Ishikawa (cell line): ENCODE measurements around the gene AK1.

Source experiments
- CEBPB ChIP-seq: IDR thresholded peaks from 2 replicates; pipeline ENCODE4 v1.6.1; 2012
- CREB1 ChIP-seq: IDR thresholded peaks from 2 replicates; pipeline ENCODE4 v1.6.1; 2012; ENCODE audit warnings: low read depth
- EGR1 ChIP-seq: IDR thresholded peaks from 2 replicates; pipeline ENCODE4 v1.6.1; 2012
- EP300 ChIP-seq: IDR thresholded peaks from 2 replicates; pipeline ENCODE4 v1.6.1; 2012; ENCODE audit warnings: borderline replicate concordance
- FOXM1 ChIP-seq: IDR thresholded peaks from 2 replicates; pipeline ENCODE4 v1.6.1; 2012; ENCODE audit warnings: low read depth, borderline replicate concordance
- NFIC ChIP-seq: IDR thresholded peaks from 2 replicates; pipeline ENCODE4 v1.6.1; 2012
- RAD21 ChIP-seq: IDR thresholded peaks from 2 replicates; pipeline ENCODE4 v1.6.1; 2012; ENCODE audit warnings: low read depth
- TAF1 ChIP-seq: IDR thresholded peaks from 2 replicates; pipeline ENCODE4 v1.6.1; 2012; ENCODE audit warnings: low read depth, mild to moderate bottlenecking
- TCF12 ChIP-seq: IDR thresholded peaks from 2 replicates; pipeline ENCODE4 v1.6.1; 2012; ENCODE audit warnings: low read depth
- TEAD4 ChIP-seq: IDR thresholded peaks from 2 replicates; pipeline ENCODE4 v1.6.1; 2012
- YY1 ChIP-seq: IDR thresholded peaks from 2 replicates; pipeline ENCODE4 v1.6.1; 2012; ENCODE audit warnings: low read depth
- ZBTB7A ChIP-seq: IDR thresholded peaks from 2 replicates; pipeline ENCODE4 v1.6.1; 2012; ENCODE audit warnings: low read depth
- TF ChIP-seq, protein P1 (sequence below): IDR thresholded peaks from 2 replicates; pipeline ENCODE4 v1.6.1; 2012
- TF ChIP-seq, protein P2 (sequence below): IDR thresholded peaks from 2 replicates; pipeline ENCODE4 v1.6.1; 2012; ENCODE audit warnings: low read depth, mild to moderate bottlenecking
- TF ChIP-seq, protein P3 (sequence below): IDR thresholded peaks from 2 replicates; pipeline ENCODE4 v1.6.1; 2012

Gene AK1

DNA sequence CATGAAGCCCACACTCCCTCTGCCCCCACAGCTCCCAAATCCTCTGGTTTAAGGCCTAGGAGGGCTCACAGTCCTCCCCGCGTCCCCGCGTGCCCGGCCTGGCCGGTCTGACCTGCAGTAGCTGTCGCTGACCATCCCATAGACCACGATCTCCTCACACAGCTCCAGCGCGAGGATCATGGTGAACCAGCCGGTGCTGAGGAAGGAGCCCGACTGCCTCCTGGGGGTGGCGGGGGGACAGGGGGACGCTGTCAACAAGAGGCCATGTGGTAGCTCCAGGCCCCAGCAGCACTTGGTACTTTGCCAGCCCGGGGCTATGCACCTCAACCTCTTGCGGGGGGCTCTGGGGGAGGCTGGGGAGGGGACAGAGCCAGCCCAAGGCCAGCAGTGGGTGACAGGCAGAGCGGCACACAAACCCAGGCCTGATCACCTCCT lies 32.4 kb upstream of the AK1 start:
- no peak for TF ChIP-seq CREB1
- TF ChIP-seq EP300: no peak
- TF ChIP-seq TEAD4: no peak
- TF ChIP-seq, protein P1, sequence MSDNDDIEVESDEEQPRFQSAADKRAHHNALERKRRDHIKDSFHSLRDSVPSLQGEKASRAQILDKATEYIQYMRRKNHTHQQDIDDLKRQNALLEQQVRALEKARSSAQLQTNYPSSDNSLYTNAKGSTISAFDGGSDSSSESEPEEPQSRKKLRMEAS: no peak
- no peak for TF ChIP-seq ZBTB7A
- TF ChIP-seq FOXM1: no peak
- TF ChIP-seq TAF1: no peak
- TF ChIP-seq, protein P2, sequence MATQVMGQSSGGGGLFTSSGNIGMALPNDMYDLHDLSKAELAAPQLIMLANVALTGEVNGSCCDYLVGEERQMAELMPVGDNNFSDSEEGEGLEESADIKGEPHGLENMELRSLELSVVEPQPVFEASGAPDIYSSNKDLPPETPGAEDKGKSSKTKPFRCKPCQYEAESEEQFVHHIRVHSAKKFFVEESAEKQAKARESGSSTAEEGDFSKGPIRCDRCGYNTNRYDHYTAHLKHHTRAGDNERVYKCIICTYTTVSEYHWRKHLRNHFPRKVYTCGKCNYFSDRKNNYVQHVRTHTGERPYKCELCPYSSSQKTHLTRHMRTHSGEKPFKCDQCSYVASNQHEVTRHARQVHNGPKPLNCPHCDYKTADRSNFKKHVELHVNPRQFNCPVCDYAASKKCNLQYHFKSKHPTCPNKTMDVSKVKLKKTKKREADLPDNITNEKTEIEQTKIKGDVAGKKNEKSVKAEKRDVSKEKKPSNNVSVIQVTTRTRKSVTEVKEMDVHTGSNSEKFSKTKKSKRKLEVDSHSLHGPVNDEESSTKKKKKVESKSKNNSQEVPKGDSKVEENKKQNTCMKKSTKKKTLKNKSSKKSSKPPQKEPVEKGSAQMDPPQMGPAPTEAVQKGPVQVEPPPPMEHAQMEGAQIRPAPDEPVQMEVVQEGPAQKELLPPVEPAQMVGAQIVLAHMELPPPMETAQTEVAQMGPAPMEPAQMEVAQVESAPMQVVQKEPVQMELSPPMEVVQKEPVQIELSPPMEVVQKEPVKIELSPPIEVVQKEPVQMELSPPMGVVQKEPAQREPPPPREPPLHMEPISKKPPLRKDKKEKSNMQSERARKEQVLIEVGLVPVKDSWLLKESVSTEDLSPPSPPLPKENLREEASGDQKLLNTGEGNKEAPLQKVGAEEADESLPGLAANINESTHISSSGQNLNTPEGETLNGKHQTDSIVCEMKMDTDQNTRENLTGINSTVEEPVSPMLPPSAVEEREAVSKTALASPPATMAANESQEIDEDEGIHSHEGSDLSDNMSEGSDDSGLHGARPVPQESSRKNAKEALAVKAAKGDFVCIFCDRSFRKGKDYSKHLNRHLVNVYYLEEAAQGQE: no peak
- no peak for TF ChIP-seq EGR1
- no peak for TF ChIP-seq TCF12
- no peak for TF ChIP-seq RAD21
- TF ChIP-seq NFIC: no peak
- no peak for TF ChIP-seq CEBPB
- TF ChIP-seq YY1: no peak

DNA sequence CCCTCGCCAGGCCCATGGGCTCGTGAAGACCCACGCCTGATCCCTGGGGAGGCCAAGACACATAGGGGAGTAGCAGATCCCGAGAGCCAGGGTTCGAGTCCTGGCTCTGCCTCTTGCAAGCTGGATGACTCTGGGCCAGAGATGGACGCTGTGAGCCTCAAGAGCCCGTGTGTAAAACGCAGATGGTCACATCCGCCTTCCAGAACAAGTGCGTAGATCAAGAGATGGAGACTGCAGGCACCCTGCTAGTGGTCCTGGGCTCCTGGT lies 31.1 kb upstream of the AK1 start:
- TF ChIP-seq TAF1: no peak

DNA sequence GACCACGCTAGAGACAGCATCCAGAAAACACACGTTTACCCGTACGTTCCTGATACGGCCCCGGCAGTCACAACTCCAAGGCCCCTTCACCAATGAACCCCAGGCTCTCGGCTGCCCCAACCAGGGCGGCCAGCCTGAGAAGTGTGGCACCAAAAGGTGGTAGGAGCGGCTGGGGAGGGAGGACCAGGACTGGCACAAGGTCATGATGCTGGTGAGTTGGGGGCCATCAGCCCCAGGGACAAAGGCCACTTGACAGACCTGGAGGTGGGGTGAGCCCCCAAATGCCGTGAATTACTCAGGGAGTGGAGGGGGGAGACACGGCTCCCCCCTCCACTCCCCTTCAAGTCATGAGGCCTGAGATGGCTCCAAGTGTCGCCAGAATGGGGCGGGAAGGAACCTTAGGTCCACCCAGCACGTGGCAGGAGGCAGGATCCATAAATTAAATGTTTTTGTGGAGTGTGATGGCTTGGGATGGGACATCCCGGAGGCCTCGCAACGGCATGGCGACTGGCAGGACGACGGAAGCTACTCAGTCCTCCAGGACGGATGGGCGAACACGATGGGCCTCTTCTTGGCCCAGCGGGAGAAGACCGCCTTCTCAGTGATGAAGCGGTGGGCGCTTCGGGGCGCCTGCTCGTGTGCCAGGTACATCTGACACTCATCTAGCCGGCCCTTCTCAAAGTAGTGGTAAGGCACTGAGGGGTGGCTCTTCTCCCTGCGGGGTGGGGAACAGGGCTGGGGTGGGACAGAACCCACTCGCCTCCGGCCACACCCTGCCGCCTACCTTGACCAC lies 30.6 kb upstream of the AK1 start:
- TF ChIP-seq, protein P2: no peak

DNA sequence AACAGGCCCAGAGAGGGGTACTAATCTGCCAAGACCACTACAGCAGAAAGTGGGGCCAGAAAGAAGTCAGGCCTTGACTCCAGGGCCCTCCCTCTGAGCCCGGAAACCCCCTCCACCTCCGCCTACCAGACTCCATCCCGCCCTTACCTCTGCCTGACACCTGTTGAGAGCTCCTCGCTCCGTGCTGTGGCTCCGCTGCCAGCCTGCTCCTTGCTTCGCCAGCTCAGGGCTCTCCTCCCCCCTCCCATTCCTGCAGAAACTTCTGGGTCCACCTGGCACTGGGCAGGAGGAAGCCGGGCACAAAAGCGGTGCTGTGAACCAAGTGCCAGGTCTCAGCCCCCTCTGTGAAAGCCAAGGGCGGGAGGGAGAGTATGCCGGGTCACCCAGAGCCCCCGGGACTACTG lies 28.3 kb upstream of the AK1 start:
- TF ChIP-seq, protein P3, sequence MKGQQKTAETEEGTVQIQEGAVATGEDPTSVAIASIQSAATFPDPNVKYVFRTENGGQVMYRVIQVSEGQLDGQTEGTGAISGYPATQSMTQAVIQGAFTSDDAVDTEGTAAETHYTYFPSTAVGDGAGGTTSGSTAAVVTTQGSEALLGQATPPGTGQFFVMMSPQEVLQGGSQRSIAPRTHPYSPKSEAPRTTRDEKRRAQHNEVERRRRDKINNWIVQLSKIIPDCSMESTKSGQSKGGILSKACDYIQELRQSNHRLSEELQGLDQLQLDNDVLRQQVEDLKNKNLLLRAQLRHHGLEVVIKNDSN: no peak
- TF ChIP-seq NFIC (no peak), CREB1 (no peak), FOXM1 (no peak), TCF12 (no peak), RAD21 (no peak), EGR1 (no peak), CEBPB (no peak), ZBTB7A (no peak), YY1 (no peak), TAF1 (no peak)
- TF ChIP-seq, protein P1: no peak
- TF ChIP-seq, protein P2: no peak

DNA sequence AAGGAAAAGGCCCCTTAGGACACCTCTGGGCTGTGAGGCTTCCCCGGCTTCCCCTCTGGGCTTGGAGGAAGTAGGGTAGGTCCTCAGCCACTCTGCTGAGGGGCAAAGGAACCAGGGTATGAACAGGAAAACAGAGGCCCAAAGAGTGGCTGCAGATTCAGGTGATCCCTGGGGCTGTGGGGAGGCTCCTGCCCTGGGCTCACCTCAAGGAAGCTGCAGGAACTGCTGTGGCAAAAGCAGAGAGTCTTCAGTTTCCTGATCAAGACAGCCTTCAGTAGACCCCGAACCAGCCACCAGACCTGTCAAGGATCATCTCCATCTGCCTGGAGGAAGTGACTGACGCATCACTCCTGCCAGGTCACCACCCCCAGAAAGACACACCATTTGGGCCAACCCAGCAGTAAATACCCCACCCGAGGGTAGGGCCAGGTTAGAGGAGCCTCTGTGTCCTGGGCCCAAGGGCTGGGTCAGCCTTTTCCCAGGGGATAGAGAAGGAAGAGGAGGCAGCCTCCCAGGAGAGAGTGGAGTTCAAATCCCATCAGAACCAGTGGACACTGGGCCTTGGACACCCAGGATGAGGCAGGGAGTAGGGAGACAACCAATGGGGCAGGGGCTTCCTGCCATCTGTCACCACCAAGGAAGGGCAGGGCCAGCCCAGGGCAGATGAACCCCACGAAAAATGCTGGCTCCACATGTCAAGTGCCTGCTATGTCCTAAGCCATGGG lies 27.7 kb upstream of the AK1 start:
- TF ChIP-seq YY1: no peak
- TF ChIP-seq RAD21: no peak
- no peak for TF ChIP-seq CREB1
- TF ChIP-seq TCF12: no peak
- TF ChIP-seq EP300: no peak
- TF ChIP-seq ZBTB7A: no peak
- TF ChIP-seq FOXM1: no peak
- TF ChIP-seq NFIC: no peak
- TF ChIP-seq, protein P2: no peak
- TF ChIP-seq CEBPB: no peak
- TF ChIP-seq, protein P3: no peak
- no peak for TF ChIP-seq TEAD4
- TF ChIP-seq, protein P1: no peak
